Kidney epithelial cell (primary cell): ENCODE data around the gene SH3BGR. TPM values are rescaled to one million over a fixed set of nuclear protein-coding genes. Genes with fewer than 3 reads are reported as not detected.

Experiments
- DNase-seq: peaks from one replicate; pipeline ENCODE4 v3.0.0-alpha.2; 2010; ENCODE audit warnings: low read depth
- H3K27me3 ChIP-seq: 2 replicates; pipeline ENCODE4 v1.6.0; 2011; ENCODE audit warnings: low read length; ENCODE audit not compliant: control insufficient read depth, insufficient read depth
- H3K36me3 ChIP-seq: 2 replicates; pipeline ENCODE4 v1.5.1; 2011; ENCODE audit warnings: low read length; ENCODE audit not compliant: control insufficient read depth, insufficient read depth
- H3K4me3 ChIP-seq: 2 replicates; pipeline ENCODE4 v1.5.1; 2011; ENCODE audit warnings: low read depth, mild to moderate bottlenecking, control low read depth, low read length
- total RNA-seq: library from RNA; depleted of rRNA; stranded (reverse); fragments of >200 nt; gene quantifications from 2 replicates; pipeline ENCODE4 v1.2.3, GENCODE V29; 2015
- TF ChIP-seq, protein P1 (sequence below): IDR thresholded peaks from 2 replicates; pipeline ENCODE4 v1.5.1; 2011; ENCODE audit warnings: mild to moderate bottlenecking, moderate library complexity, low read length, control low read depth, inconsistent platforms; ENCODE audit not compliant: insufficient read depth, poor library complexity, severe bottlenecking

SH3BGR gene
- total RNA-seq, 1 donor from 2014 or later = 6.9 TPM

DNA sequence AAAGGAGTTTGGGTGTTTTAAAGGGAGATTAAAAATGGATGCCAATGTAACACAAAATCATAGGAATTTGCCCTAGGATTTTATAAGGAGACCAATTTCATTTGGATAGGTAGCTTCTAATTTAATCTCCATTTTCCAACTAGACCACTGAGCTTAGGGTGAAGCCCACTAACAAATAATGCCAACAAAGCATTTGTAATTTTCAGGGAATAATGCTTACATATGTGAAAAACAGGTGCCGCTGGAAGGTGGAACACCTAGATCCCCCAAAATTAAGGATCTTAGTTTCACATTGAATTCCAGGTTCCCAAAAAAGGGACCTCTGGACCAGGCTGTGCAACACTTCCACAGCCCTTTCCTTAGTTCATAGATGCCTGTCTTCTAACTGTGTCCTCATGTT, 94.8 kb downstream of the SH3BGR start:
- no peaks in the 10 kb centered on the region for H3K27me3 ChIP-seq
- TF ChIP-seq, protein P1, sequence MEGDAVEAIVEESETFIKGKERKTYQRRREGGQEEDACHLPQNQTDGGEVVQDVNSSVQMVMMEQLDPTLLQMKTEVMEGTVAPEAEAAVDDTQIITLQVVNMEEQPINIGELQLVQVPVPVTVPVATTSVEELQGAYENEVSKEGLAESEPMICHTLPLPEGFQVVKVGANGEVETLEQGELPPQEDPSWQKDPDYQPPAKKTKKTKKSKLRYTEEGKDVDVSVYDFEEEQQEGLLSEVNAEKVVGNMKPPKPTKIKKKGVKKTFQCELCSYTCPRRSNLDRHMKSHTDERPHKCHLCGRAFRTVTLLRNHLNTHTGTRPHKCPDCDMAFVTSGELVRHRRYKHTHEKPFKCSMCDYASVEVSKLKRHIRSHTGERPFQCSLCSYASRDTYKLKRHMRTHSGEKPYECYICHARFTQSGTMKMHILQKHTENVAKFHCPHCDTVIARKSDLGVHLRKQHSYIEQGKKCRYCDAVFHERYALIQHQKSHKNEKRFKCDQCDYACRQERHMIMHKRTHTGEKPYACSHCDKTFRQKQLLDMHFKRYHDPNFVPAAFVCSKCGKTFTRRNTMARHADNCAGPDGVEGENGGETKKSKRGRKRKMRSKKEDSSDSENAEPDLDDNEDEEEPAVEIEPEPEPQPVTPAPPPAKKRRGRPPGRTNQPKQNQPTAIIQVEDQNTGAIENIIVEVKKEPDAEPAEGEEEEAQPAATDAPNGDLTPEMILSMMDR = no peak
- H3K4me3 ChIP-seq = no peak overlapping the region
- H3K36me3 ChIP-seq = no peaks in the 10 kb centered on the region
- no peak for DNase-seq

DNA sequence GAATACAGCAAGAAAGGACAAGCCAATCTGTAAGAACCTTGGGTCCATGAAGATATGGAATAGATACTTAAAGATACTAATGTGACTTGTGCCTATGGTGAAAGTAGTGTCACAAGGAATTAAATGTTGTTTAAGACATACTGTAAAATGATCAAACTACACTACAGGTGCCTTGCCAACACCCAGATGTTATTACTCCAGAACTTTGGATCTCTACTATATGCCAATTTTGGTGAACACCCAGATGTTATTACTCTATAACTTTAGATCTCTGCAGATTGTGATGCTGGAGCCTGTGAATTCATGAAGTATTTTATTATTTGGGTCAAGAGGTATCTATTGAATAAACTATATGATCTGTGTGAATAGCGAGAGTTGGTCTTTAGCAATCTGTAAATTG, 101.1 kb downstream of the SH3BGR start:
- TF ChIP-seq, protein P1 = no peak
- Histone ChIP-seq H3K36me3 (no peaks in the 10 kb centered on the region), H3K4me3 (no peak overlapping the region), H3K27me3 (no peaks in the 10 kb centered on the region)
- DNase-seq = no peak

DNA sequence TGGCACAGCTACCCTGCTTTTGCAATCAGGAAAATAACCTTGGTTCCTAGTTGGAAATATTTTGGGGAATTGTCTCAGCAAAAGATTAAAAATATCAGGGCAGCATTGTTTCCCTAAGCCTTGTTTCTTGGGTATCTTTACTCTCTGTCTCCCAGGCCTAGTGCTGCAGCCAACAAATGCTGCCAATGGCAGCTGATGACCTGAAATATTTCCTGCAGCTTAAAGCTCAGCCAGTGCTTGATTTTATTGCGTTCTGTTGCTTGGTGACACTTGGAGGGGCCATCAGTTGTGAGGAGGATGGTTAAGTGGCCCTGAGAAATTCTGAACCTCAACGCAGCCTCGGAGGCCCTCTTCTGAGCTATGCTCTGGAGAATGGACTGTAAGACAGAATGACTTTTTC, 101.6 kb downstream of the SH3BGR start:
- DNase-seq = no peak
- no peaks in the 10 kb centered on the region for H3K36me3 ChIP-seq
- no peaks in the 10 kb centered on the region for H3K27me3 ChIP-seq
- TF ChIP-seq, protein P1 = no peak
- no peak overlapping the region for H3K4me3 ChIP-seq

DNA sequence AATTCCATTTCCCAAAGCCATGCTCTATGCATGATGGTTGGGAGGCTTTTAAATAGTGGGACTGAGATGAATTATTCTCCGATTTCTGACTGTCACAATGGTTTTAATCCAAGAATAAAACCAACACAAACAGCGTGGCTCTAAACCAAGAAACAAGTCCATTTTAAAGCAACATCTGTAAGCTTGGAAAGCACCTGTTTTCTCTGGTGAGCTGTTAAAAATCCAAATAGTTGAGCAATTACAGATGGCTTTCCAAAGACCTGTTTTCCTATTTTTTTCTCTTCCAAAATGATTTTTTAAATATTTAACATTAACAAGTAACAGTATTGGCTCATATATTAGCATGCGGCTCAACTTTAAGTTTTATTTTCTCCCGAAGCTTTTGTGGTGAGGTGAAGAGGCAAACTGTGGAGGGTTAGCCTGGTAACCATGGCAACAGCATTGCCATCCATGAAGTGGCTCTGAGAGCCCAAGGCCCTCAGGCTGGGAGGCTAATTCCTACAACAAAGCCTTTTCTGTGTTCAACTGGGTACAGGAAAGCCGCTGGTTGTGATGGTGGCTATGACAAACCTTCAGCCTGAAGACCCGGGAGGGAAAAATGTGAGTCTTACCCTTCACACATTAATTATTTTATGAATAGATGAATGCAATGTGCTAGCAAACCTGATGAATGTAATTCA, 104.3 kb downstream of the SH3BGR start:
- DNase-seq = no peak
- TF ChIP-seq, protein P1 = no peak
- Histone ChIP-seq H3K27me3 (no peaks in the 10 kb centered on the region), H3K36me3 (no peaks in the 10 kb centered on the region), H3K4me3 (no peak overlapping the region)

DNA sequence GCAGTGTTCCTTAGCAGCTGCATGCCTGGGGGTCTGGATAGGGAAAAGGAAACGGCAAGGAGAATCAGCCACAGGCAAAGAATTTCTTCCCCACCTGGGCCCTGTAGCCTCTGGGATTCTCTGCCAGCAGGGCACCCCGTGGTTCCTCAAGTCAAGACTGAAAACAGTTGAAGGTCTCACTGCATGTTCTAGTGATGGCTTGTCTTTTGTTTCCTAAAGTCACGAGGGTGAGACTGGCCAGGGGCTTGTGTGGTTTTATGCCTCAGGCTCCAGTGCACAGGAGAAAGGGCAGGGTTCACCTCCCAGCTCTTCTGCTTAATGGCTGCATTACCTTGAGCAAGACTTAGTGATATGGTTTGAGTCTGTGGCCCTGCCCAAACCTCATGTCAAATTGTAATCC, 107.7 kb downstream of the SH3BGR start:
- TF ChIP-seq, protein P1 = no peak
- Histone ChIP-seq H3K27me3 (no peaks in the 10 kb centered on the region), H3K4me3 (no peak overlapping the region), H3K36me3 (no peaks in the 10 kb centered on the region)
- DNase-seq = no peak

DNA sequence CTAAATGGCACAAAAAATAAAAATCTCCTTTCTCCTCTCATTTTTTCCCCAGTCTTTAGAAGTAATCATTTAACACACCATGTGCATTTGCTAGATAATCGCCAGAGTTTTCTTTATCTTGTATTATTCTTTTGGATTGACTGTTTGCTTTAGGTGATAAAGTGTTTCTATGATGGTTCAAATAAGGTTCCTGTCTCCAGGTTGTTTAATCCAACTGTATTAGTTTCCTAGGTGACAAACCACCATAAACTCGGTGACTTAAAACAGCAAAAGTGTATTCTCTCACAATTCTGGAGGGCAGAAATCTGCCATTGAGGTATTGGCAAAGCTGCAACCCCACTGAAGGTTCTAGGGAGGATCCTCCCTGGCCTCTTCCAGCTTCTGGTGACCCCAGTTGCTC, 109.4 kb downstream of the SH3BGR start:
- H3K4me3 ChIP-seq = no peak overlapping the region
- DNase-seq = no peak
- TF ChIP-seq, protein P1 = no peak
- no peaks in the 10 kb centered on the region for H3K36me3 ChIP-seq
- no peaks in the 10 kb centered on the region for H3K27me3 ChIP-seq
